Measurements from ENCODE around the gene ANP32B. TPM values are rescaled to one million over a fixed set of nuclear protein-coding genes. Genes with fewer than 3 reads are reported as not detected.

The ANP32B gene
- polyA plus RNA-seq, 1 of the 3 experiments (the other 2 are of a cell fraction) = 28.4 TPM

- WGBS (ENCODE audit: low lambda C conversion rate) = 18% methylated on average over 14 of the region's 14 CpGs
- DNase-seq = no peak
- ChIA-PET CTCF (interaction anchor here (0.5 to 3.9 kb wide), 10 partner anchors 11 to 207 kb away, joined by 3 to 22 read pairs (median 4); partner anchors contain the start of genes TRIM14 and TRMO), POLR2A (interaction anchor here (1.4 to 2.8 kb wide), 2 partner anchors 135 to 199 kb away, joined by 11 to 17 read pairs; partner anchors contain the start of genes TBC1D2 and TRMO)
- H3K4me2 ChIP-seq = peak overlapping the region; percentile 82
- H3K9ac ChIP-seq = peak overlapping the region; percentile 76
- H3K27me3 ChIP-seq (ENCODE audit: insufficient read depth) = no peaks in the 10 kb centered on the region
- TF ChIP-seq MXI1 (IDR thresholded peaks at IDR 0.05; ENCODE audit: low read depth, low read length) = no peak; the same call in 1 of the 2 replicates
- 0 out of 2 replicates have a peak, but pooled peaks have one; percentile 6 for TF ChIP-seq SIN3A (IDR thresholded peaks at IDR 0.05; ENCODE audit: borderline replicate concordance, low read depth, low read length)
- H4K20me1 ChIP-seq (ENCODE audit: insufficient read depth) = no peaks in the 10 kb centered on the region
- H3K9me3 ChIP-seq = no peaks in the 10 kb centered on the region
- H3F3A ChIP-seq (replicated peaks; ENCODE audit: insufficient read depth) = peaks cover 8% of the 10 kb centered on the region
- peak overlapping the region; percentile 81 to 83 for H3K27ac ChIP-seq (ENCODE audit: low read depth in 2 of 2, low read length in 1 of 2)
- H3K36me3 ChIP-seq (replicated peaks in 1 of 2; ENCODE audit: control insufficient read depth in 1 of 2, insufficient read depth in 2 of 2, low read length in 1 of 2) = peaks cover 2 to 16% of the 10 kb centered on the region in 2 experiments
- H3K4me1 ChIP-seq (ENCODE audit: control insufficient read depth in 1 of 2, insufficient read depth in 2 of 2, low read depth in 1 of 2, low read length in 1 of 2) = peaks cover 3 to 12% of the 10 kb centered on the region in 2 experiments; a peak in 2 of 4 replicates
- peak overlapping the region; percentile 85 for H2AFZ ChIP-seq (ENCODE audit: low read depth)
- H3K9me2 ChIP-seq = no peaks in the 10 kb centered on the region
- H3K4me3 ChIP-seq (ENCODE audit: low read depth in 2 of 2, low read length in 1 of 2) = peak overlapping the region; percentile 67 to 96
- peaks cover 44% of the 10 kb centered on the region for H3K79me2 ChIP-seq (ENCODE audit: insufficient read depth)
Observed at GRCh38 chr9:98057138-98057799, 74.1 kb downstream of the ANP32B start.

- ChIA-PET POLR2A (no interaction called here), CTCF (interaction anchor here (0.9 to 1.4 kb wide), 2 partner anchors 13 to 17 kb away, joined by 3 to 4 read pairs; no protein-coding TSS in a partner anchor)
- no peaks in the 10 kb centered on the region for H3K9me3 ChIP-seq
- H3K9ac ChIP-seq = no peak overlapping the region
- WGBS (ENCODE audit: low lambda C conversion rate) = 94% methylated on average over 3 of the region's 3 CpGs
- no peak overlapping the region for H3K4me2 ChIP-seq
- no peak overlapping the region for H3K4me3 ChIP-seq (ENCODE audit: low read depth in 2 of 2, low read length in 1 of 2)
- H3K27ac ChIP-seq (ENCODE audit: low read depth in 2 of 2, low read length in 1 of 2) = no peak overlapping the region
- DNase-seq = no peak
- H3K4me1 ChIP-seq (ENCODE audit: control insufficient read depth in 1 of 2, insufficient read depth in 2 of 2, low read depth in 1 of 2, low read length in 1 of 2) = peaks cover 3 to 12% of the 10 kb centered on the region in 2 experiments; a peak in 2 of 4 replicates
- peaks cover 44% of the 10 kb centered on the region for H3K79me2 ChIP-seq (ENCODE audit: insufficient read depth)
- peaks cover 13 to 34% of the 10 kb centered on the region in 2 experiments for H3K36me3 ChIP-seq (replicated peaks in 1 of 2; ENCODE audit: control insufficient read depth in 1 of 2, insufficient read depth in 2 of 2, low read length in 1 of 2)
- H3F3A ChIP-seq (replicated peaks; ENCODE audit: insufficient read depth) = peaks cover 3% of the 10 kb centered on the region
- H2AFZ ChIP-seq (ENCODE audit: low read depth) = no peak overlapping the region
- H3K27me3 ChIP-seq (ENCODE audit: insufficient read depth) = no peaks in the 10 kb centered on the region
- TF ChIP-seq ZBTB33 (IDR thresholded peaks at IDR 0.05; ENCODE audit: borderline replicate concordance, low read depth) (no peak), NFIC (IDR thresholded peaks at IDR 0.05; ENCODE audit: borderline replicate concordance) (no peak), FOXM1 (IDR thresholded peaks at IDR 0.05; ENCODE audit: low read depth) (no peak)
- H4K20me1 ChIP-seq (ENCODE audit: insufficient read depth) = no peaks in the 10 kb centered on the region
- no peaks in the 10 kb centered on the region for H3K9me2 ChIP-seq
Observed at GRCh38 chr9:98062161-98062560, 79.0 kb downstream of the ANP32B start.

All from SK-N-SH (cell line).